IMR-90 (cell line): ENCODE results near the gene AGPS.
"Not testable (repeated sequence)": the region's sequence is repeated elsewhere in the genome, so short reads cannot be mapped to it uniquely, and the experiment has no call there.

Source experiments
- FOS ChIP-seq: fragments of 150-350 bp; IDR thresholded peaks from 2 replicates; pipeline ENCODE4 v1.6.1; 2016; ENCODE audit warnings: low read depth, low read length
- MXI1 ChIP-seq: IDR thresholded peaks from 2 replicates; pipeline ENCODE4 v1.6.1; 2012; ENCODE audit warnings: low read depth, mild to moderate bottlenecking, low read length, moderate library complexity, borderline replicate concordance
- POLR2A ChIP-seq: IDR thresholded peaks from 2 replicates; pipeline ENCODE4 v1.6.1; 2012; ENCODE audit warnings: mild to moderate bottlenecking, low read depth, low read length
- RFX5 ChIP-seq: IDR thresholded peaks from 2 replicates; pipeline ENCODE4 v1.8.0; 2012; ENCODE audit warnings: low read depth, mild to moderate bottlenecking, low read length, moderate library complexity

GRCh38 chr2:177350624-177351023, 41.9 kb upstream of the AGPS start:
- not testable (repeated sequence) for TF ChIP-seq MXI1, FOS, POLR2A, RFX5
